Hepatic stellate cell (primary cell): ENCODE results near the gene SPRY1.
A peak's percentile ranks its signal among the peaks of the same experiment; 100 is the strongest.

Source experiments
- DNase-seq: peaks from one replicate; pipeline ENCODE4 v3.0.0; 2011; ENCODE audit warnings: low spot score

The SPRY1 gene

DNA sequence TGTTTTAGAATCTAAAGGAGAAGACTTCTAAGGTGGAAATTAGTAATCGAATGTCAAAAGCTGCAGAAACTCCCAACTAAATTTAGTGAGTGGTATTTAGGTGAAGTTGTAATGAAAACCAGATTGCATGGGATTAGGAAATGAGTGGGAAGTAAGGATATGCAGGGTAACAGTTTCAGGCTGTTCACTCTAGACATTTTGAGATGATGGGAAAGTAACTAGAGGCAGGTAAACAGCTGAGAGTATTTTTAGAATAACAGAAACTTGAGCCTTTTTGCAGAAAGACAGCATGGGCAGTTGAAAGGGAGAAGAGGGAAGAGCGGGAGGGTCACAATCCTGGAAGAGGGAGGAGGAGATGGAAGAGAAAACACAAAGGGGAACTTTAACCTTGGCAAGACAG, 12.7 kb downstream of the SPRY1 start:
- no peak for DNase-seq

DNA sequence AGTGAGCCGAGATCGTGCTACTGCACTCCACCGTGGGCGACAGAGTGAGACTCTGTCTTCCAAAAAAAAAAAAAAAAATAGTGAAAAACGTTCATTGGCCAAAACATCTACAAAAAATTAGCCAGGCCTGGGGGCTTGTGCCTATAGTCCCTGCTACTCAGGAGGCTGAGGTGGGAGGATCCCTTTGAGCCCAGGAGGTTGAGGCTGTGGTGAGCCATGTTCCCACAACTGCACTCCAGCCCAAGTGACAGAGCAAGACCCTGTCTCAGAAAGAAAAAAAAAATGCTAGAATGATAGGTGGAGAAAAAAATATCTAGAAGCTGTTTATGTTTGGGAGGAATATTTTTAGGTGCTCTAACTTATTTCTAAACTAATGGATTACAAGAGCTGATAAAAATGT, 14.9 kb downstream of the SPRY1 start:
- no peak for DNase-seq

DNA sequence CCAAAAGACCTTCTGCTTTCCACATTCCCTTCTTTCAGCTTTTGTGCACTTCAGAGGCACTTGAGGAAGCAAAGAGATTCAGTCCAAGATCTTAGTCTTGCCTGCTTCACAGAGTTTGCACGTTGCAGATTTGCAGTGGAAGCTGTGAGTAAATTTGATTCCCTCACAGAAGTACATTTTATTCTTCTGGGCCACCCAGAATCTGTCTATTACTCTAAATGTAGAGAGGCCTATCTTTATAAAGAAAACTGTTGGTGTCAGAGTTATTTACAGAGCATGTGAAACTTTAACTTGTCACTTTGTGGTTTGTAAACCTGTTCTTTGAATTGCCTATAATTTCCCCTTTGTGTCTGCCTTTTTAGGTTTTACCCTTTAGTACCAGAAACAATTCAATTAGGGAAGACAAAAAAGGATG, 15.5 kb downstream of the SPRY1 start:
- no peak for DNase-seq

DNA sequence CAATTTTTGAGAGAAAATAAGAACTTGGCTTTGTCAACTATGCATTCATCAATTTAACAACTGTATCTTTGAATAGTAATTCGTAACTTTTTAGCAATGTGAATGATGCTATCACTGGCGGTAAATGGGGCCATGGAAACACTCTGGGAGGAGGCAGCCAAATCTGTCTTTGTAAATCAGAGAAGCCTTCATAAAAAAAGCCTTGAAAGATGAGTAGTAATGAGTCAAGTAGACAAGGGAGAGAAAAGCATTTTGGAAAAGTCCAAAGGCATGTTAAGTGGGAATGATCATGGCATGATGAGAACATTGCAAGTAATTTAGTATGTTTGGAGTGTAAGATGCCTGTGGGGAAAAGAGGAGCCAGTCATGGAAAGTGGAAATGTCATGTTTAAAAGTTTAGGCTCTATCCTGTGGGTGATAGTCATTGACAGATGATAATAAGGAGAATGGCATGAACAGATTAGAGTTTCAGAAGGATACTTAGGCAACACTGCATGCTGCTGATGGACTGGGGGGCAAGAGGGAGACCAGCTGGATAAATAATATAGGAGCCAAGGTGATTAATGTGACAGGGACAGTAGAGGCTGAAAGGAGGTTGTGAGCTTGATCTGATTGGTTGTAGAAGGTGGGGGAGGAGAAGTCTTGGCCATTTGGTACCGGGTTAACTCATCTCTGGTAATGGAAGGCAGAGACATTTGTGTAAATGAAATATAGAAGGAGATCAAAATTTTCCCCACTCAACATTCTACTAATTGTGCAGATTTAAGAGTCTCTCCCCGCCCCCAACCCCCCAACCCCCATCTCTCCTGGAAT, 16.3 kb downstream of the SPRY1 start:
- no peak for DNase-seq

DNA sequence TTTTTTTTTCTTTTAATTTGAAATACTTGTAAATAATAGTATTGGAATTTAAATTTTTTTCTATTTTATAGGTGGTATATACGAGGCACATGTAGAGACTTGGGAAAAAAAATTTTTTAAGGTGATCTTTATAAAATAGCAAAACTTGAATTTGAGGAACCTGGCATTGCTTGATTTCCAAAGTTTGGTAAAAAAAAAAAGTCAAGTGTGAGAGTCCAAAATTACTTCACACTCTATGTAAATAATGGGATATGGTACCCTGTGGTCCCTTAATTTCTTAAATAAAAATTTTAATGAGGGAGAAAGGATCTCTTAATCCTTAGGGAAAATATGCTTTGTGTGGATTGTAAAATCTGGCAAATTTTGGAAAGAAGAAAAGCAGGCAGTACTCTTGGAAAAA, 19.0 kb downstream of the SPRY1 start:
- no peak for DNase-seq

DNA sequence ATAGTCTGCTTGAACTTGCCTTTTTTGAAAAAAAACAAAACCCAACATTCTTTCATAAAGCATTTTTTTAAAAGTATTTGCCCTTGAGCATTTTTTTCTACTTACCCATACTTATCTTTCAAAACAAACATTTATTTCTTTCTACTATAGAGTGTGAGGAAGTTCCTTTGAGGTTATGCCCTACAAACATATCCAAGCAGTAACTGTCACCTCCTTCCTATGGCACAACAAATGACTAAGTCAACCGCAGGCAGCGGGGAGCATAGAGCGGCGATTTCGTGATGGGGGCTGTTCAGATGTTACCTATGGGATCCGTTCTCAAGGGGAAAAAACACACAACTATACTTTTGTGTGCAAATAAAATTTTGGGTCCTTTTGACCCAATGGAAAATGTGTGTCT, 19.4 kb downstream of the SPRY1 start:
- no peak for DNase-seq

DNA sequence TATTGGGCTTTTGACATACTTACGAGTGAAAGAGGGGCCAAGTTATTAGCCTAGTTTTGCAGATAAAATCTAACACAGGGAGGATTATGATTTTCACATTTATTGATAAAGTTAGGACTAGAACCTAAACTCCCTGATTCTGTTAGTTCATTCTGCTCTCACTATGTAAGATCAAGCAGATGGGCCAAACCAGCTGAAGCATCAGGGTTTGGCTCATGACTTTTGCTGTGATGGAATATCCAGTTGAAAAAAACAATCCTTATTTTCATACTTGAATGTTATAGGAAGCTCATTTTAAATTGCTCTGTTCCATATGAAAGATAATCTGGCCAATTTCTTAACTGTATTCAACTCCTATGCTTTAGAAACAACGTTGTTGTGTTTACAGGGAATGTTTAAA, 21.2 kb downstream of the SPRY1 start:
- no peak for DNase-seq

DNA sequence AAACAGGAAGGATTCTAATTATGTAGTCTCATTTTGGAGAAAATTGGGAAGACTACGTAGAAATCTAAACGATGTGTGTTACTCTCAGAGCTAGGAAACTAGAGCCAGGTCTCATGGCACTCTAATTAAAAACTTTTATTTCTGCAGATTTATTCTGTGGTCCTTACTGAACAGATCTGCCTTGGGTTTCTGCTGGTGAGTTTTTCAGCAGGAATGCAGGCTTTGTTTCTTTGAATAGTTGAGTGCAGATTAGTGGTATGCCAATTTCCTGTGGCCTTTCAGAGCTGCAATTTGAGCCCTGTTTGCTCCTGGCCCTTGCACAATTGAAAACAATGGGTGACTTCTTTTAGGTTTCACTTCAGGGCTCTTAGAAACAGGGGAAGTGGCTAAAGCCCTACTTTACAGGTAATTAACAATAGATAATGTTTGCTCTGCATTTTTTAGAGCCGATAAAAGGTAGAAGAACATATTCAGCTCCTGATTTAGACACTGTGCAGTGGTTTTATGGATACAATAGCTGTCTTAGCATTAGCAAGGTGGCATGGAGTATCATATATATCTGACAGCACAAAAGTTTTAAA, 21.8 kb downstream of the SPRY1 start:
- DNase-seq = peak; percentile 72

DNA sequence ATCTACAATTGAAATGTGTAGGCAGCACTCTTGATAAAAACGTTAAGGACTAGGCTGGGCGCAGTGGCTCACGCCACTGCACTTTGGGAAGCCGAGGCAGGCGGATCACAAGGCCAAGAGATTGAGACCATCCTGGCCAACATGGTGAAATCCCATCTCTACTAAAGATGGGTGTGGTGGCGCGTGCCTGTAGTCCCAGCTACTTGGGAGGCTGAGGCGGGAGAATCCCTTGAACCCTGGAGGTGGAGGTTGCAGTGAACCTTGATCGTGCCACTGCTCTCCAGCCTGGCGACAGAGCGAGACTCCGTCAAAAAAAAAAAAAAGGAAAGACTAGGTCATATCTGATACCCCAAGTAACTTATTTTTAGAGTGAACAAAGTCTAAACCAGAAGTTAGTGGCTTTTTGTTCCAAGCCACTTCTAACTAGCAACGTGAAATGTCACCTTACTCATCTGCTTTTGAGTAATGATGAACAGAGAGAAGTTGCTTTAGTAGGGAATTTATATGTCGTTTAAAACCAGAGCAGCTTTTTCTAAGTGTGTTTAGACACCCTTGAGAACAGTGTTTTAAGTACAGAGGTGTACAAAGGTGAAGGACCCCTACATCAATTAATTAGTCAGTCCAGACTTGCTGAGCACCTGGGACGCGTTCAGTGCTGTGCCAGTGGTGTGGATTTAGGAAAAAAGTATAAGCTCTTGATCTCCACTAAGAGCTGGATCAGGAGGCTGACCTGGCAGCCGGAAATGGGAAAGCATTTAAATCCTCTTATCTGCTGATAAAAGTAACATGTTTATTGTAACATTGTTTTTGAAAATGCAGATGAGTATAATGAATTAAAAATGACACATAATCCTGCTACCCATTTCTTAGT, 23.5 kb downstream of the SPRY1 start:
- DNase-seq = no peak

DNA sequence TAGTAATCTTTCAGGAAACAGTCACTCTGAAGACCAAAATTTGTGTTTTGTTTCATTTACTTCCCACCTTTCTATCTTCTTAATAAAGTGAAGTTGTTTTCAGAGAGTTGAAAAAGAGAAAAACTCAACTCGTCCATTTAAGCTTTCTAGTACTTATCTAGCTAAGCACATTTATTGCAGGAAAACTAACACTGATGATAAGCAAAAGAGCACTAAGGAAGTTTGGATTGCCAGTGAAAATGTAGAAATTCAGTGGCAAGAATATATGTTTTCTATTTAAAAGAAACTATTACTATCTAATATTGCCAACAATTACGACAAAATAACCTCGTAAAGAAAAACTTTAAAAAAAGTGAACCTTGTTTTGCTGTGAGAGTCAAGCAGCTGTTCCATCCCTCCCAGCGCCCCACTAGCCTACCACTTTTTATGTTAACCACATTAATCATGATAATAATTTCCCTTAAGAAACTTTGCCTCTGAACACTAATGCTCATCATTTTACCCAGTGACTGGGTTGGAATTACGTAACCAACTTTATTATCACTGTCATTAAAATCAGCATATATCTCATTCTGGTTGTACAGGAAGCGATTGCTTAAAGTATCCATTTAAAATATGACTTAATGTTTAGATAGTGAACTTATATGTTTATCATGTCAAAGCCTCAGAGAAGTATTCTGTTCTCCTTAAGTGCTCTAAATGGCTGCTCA, 24.8 kb downstream of the SPRY1 start:
- DNase-seq = no peak

DNA sequence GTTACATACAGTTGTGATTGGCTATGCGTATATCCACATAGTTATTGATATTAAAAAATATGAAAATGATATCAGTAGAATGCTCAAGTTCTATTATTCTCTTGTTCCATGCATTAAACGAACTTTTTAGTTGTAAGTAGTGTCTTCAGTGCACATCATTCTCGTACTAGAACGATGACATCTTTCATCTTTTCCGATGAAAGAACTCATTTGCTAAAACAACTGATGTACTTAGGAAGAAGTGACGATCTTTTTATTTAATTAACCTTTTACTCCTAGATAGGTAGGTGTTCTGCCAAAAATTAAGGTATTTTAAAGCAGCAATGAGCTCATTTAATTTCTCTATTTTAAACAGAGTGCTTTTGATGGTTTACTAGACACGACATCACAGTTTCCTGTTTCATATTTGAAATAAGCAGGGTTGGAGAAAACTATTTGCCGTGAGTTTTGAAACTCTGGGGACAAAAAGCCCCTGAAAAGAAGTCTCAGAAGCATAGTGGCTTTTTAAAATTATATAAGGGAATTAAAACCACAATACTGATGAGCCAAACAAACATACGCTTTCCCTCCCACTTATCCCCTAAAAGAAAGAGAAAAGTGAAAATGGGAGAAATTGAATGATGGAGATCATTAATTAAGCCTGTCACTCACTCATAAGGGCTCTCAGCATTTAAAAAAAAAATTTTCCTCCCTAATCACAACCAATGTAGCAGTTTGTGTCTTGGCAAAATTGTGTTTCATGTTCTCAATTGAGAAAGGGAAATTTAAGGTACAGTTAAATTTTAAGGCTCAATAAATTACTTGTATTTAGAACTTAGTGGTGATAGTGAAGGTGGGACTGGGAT, 25.6 kb downstream of the SPRY1 start:
- peak; percentile 19 for DNase-seq

DNA sequence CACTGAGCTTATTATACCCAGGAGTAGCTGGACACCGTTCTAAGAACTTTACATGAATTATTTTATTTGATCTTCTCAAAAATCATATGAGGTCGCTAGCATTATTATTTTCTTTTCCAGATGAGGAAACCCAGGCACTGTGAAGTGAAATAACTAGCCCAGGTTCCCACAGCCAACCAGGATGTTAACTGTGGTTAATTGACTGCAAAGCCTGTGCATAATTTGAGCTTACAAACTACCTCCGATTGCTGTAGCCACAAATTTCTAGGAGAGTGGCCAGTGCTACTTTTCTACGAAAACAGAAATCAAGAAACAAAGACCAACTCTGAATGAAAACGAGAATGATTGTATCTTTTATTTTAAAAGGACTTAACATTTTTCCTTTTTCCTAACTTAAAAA, 27.2 kb downstream of the SPRY1 start:
- DNase-seq = no peak

DNA sequence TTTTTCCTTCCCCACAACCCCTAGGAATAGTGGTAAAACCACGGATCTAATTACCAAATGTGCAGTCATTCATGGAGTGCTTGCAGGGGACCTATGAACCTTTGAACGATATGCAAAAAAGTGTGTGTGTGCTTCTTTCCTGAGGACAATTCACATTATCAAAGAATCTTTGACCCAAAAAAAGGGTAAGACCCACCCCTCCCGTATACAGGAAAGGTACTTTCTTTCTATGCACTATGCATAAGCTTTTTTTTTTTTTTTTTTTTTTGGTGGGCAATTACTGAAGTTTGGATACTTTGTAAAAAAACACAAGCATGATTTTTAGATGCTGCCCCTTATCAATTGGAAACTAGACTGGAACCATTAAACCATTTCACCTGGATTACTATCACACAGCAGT, 31.4 kb downstream of the SPRY1 start:
- no peak for DNase-seq

DNA sequence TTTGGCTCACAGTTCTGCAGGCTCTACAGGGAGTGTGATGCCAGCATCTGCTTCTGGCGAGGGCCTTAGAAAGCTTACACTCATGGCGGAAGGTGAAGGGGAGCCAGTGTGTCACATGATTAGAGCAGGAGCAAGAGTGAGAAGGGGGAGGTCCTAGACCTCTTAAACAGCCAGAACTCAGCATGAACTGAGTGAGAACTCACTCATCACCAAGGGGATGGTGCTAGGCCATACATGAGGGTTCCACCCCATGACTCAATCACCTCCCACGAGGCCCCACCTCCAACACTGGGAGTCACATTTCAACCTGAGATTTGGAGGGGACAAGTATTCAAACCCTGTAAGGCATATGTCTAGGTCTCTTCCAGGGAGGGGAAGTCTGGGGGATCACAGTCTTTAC, 33.4 kb downstream of the SPRY1 start:
- no peak for DNase-seq

DNA sequence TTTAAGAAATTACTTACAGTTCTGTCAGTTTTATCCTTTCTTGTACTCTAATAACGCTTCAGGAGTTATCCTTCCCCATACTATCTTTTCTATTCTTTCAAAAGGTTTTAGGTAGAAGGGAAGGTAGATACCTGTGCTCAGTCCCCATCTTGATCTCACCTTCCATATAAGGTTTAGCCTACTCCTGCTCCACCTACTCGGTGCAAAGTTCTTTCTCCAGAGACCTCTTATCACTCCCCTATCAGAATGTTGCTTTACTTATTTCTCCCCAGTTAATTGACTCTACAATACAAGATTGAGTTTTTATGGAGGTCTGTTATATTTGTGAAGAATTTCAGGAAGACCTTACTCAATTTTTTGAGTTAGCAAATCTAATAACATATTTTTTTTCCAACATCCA, 33.9 kb downstream of the SPRY1 start:
- no peak for DNase-seq

DNA sequence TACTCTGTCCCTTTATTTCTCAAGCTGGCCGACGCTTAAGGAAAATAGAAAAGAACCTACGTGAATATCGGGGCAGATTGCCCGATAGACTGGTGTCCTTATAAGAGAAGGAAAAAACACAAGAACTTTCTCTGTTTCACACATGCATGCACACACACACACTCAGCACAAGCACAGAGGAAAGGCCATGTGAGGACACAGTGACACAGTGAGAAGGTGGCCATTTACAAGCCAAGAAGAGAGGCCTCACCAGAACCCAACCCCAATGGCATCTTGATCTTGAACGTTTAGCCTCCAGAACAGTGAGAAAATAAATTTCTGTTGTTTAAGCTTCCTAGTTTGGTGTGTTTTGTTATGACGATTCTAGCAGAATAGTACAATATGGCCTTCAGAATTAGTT, 37.0 kb downstream of the SPRY1 start:
- DNase-seq = no peak

DNA sequence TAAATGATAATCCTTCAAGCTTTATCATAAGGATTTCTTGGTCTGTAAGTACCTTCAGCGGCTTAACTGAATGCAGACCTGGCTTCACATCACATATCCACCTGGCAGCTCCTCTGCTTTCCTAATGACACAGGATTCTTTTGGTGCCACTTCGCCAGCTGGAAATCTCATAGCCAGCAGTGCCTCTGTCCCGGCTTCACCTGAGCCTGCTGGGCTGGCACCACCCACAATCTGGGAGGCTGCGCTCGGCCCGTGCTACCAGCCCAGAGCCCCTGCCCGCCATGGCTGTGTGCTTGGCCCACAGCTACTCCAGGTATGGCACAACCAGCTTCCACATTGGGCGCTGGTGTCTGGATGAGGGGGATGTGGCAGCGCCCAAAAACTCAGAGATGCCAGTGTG, 37.4 kb downstream of the SPRY1 start:
- no peak for DNase-seq

DNA sequence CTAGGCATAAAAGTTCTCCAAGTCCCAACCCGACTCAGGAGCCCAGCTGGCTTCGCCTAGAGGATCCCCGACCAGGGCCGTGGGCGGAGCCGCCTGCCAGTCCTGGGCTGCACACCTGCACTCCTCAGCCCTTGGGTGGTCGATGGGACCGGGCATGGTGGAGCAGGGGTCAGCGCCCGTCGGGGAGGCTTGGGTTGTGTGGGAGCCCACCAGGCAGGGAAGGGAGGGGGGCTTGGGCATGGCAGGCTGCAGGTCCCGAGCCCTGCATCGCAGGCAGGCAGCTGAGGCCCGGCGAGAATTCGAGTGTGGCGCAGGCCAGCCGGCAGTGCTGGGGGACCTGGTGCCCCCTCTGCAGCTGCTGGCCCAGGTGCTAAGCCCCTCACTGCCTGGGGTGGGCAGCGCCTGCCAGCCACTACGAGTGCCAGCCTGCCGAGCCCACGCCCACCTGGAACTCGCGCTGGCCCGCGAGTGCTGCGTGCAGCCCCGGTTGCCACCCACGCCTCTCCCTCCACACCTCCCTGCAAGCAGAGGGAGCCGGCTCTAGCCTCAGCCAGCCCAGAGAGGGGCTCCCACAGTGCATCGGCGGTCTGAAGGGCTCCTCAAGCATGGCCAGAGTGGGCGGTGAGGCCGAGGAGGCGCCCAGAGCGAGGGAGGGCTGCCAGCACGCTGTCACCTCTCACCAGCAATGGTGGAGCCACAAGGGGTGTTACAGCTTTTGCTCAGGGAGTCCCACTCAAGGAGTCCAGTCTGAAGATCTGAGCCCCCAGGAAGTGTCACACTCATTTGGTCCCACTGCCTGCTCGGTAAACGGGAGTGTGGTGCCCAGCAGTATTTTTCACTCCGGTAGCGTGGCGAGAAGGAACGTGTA, 38.9 kb downstream of the SPRY1 start:
- no peak for DNase-seq

DNA sequence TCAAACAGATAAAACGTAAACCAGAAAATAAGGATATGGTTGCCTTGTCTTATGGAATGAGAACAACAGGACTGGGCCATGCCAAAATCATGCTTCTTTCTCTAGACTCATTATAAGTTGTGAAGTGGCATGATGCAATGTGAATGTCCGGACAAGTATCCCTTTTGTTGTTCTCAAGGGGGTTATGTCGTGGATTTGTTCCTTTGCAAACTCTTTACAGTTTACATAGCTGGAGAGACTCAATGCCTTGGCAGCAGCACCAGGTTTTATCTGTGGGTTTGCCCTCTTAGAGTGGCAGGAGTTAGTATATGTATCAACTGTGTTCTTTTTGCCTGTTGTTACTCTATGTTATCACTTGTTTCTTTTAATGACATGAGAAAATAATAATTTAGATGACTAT, 41.4 kb downstream of the SPRY1 start:
- no peak for DNase-seq
